ENCODE data around the gene KPNA6.

KPNA6 gene

GRCh38 chr1:32195531-32195930, 87.7 kb downstream of the KPNA6 start:
- no peak overlapping the region for H3K27ac ChIP-seq (replicated peaks)
- no peak for DNase-seq (ENCODE audit: low read depth in 1 of 2, low spot score in 1 of 2)
- no peak overlapping the region for H3K4me3 ChIP-seq (replicated peaks; ENCODE audit: insufficient read depth, low read length)
- TF ChIP-seq POLR2AphosphoS5 (IDR thresholded peaks at IDR 0.05; ENCODE audit: low read depth) (no peak), CTCF (IDR thresholded peaks at IDR 0.05; ENCODE audit: insufficient read depth, low read length) (no peak)
- no peaks in the 10 kb centered on the region for H3K27me3 ChIP-seq (ENCODE audit: insufficient read depth, poor library complexity, severe bottlenecking)

DNA sequence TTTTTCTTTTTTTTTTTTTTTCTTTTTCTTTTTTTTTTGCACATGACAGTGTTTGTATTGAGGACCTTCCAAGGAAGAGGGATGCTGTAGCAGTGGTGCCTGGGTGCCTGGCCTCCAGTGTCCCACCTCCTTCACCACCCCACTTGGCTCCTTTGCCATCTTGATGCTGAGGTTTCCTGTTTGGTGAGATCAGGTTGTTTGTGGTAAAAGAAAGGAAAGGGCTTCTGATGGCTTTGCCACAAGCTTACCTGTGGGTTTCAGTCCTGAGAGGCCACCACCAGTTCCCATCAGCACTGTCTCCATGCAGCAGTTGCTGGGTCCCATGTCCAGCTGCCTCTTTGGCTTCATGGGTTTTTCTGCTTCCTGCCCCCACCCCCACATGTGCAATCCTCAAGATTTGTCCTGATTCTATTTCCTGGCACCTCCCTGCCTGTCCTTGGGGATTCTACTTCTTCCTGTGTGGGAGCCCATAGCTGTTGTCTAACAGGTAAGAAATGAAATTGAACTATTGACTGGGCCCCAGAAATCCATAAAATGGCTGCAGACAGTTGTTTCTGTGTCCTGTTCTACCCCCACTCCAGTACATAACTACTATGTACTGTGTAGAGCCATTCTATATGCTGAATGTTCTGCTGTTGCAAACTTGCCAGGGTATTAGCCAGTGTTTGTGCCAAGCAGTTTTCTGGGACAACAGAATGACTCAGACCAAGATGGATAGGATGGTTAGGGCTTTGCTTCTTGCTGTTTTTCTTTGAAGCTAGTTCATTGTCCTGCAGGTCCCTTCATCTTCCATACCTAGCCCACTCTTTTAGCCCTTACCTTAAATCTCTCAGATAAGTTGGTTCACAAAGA, 88.3 kb downstream of the KPNA6 start:
- Histone ChIP-seq H3K4me3 (replicated peaks; ENCODE audit: insufficient read depth, low read length) (no peak overlapping the region), H3K27ac (replicated peaks) (no peak overlapping the region), H3K27me3 (ENCODE audit: insufficient read depth, poor library complexity, severe bottlenecking) (no peaks in the 10 kb centered on the region)
- TF ChIP-seq GABPA (IDR thresholded peaks at IDR 0.05; ENCODE audit: low read depth) (no peak), SPI1 (IDR thresholded peaks at IDR 0.05; ENCODE audit: borderline replicate concordance, low read depth) (no peak)
- DNase-seq (ENCODE audit: low read depth in 1 of 2, low spot score in 1 of 2), result no peak

GRCh38 chr1:32197074-32197473, 89.2 kb downstream of the KPNA6 start:
- TF ChIP-seq GABPA (IDR thresholded peaks at IDR 0.05; ENCODE audit: low read depth), result no peak
- TF ChIP-seq, protein P1, sequence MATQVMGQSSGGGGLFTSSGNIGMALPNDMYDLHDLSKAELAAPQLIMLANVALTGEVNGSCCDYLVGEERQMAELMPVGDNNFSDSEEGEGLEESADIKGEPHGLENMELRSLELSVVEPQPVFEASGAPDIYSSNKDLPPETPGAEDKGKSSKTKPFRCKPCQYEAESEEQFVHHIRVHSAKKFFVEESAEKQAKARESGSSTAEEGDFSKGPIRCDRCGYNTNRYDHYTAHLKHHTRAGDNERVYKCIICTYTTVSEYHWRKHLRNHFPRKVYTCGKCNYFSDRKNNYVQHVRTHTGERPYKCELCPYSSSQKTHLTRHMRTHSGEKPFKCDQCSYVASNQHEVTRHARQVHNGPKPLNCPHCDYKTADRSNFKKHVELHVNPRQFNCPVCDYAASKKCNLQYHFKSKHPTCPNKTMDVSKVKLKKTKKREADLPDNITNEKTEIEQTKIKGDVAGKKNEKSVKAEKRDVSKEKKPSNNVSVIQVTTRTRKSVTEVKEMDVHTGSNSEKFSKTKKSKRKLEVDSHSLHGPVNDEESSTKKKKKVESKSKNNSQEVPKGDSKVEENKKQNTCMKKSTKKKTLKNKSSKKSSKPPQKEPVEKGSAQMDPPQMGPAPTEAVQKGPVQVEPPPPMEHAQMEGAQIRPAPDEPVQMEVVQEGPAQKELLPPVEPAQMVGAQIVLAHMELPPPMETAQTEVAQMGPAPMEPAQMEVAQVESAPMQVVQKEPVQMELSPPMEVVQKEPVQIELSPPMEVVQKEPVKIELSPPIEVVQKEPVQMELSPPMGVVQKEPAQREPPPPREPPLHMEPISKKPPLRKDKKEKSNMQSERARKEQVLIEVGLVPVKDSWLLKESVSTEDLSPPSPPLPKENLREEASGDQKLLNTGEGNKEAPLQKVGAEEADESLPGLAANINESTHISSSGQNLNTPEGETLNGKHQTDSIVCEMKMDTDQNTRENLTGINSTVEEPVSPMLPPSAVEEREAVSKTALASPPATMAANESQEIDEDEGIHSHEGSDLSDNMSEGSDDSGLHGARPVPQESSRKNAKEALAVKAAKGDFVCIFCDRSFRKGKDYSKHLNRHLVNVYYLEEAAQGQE (IDR thresholded peaks at IDR 0.05; ENCODE audit: insufficient replicate concordance, low read depth), result no peak
- no peak for TF ChIP-seq CTCF (IDR thresholded peaks at IDR 0.05; ENCODE audit: insufficient read depth, low read length)
- no peak for TF ChIP-seq SPI1 (IDR thresholded peaks at IDR 0.05; ENCODE audit: borderline replicate concordance, low read depth)
- no peak for TF ChIP-seq POLR2AphosphoS5 (IDR thresholded peaks at IDR 0.05; ENCODE audit: low read depth)
- Histone ChIP-seq H3K4me3 (replicated peaks; ENCODE audit: insufficient read depth, low read length) (no peak overlapping the region), H3K27me3 (ENCODE audit: insufficient read depth, poor library complexity, severe bottlenecking) (no peaks in the 10 kb centered on the region), H3K27ac (replicated peaks) (no peak overlapping the region)
- no peak for DNase-seq (ENCODE audit: low read depth in 1 of 2, low spot score in 1 of 2)

DNA sequence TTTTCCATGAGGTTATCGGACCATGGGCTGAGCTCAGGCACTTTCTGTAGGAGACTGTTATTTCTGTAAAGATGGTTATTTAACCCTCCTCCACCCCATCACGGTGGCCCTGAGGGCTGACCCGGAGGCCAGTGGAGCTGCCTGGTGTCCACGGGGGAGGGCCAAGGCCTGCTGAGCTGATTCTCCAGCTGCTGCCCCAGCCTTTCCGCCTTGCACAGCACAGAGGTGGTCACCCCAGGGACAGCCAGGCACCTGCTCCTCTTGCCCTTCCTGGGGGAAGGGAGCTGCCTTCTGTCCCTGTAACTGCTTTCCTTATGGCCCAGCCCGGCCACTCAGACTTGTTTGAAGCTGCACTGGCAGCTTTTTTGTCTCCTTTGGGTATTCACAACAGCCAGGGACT, 90.0 kb downstream of the KPNA6 start:
- H3K27me3 ChIP-seq (ENCODE audit: insufficient read depth, poor library complexity, severe bottlenecking), result no peaks in the 10 kb centered on the region
- no peak for DNase-seq (ENCODE audit: low read depth in 1 of 2, low spot score in 1 of 2)
- no peak for TF ChIP-seq SPI1 (IDR thresholded peaks at IDR 0.05; ENCODE audit: borderline replicate concordance, low read depth)
- TF ChIP-seq, protein P1 (IDR thresholded peaks at IDR 0.05; ENCODE audit: insufficient replicate concordance, low read depth), result no peak
- no peak for TF ChIP-seq CTCF (IDR thresholded peaks at IDR 0.05; ENCODE audit: insufficient read depth, low read length)
- no peak for TF ChIP-seq GABPA (IDR thresholded peaks at IDR 0.05; ENCODE audit: low read depth)
- H3K4me3 ChIP-seq (replicated peaks; ENCODE audit: insufficient read depth, low read length), result no peak overlapping the region
- no peak overlapping the region for H3K27ac ChIP-seq (replicated peaks)
